Left ventricle myocardium inferior (tissue), 1 donor: ENCODE data around the gene PIK3R3. TPM values are rescaled to one million over a fixed set of nuclear protein-coding genes. Genes with fewer than 3 reads are reported as not detected.

Experiments used
- DNase-seq: peaks from one replicate; pipeline ENCODE4 v3.0.0-alpha.2; 2020
- H3K27ac ChIP-seq: fragments of 200-600 bp; replicated peaks from 2 replicates; pipeline ENCODE4 v1.8.0; 2021
- H3K27me3 ChIP-seq: fragments of 200-600 bp; 2 replicates; pipeline ENCODE4 v1.8.0; 2021; ENCODE audit warnings: low read depth
- H3K36me3 ChIP-seq: fragments of 200-600 bp; 2 replicates; pipeline ENCODE4 v1.8.0; 2021
- H3K4me1 ChIP-seq: fragments of 200-600 bp; 2 replicates; pipeline ENCODE4 v1.8.0; 2021
- H3K4me3 ChIP-seq: fragments of 200-600 bp; 2 replicates; pipeline ENCODE4 v1.8.0; 2021; ENCODE audit warnings: mild to moderate bottlenecking, moderate library complexity
- H3K9me3 ChIP-seq: fragments of 200-600 bp; replicated peaks from 2 replicates; pipeline ENCODE4 v1.8.0; 2021
- CTCF ChIP-seq: fragments of 200-600 bp; IDR thresholded peaks from 2 replicates; pipeline ENCODE4 v1.8.0; 2021; ENCODE audit warnings: antibody characterized with exemption, mild to moderate bottlenecking, borderline replicate concordance
- intact Hi-C: fragments of 100-400 bp; cut with micrococcal nuclease; formaldehyde crosslinking; loops from one replicate; pipeline ENCODE4 v1.11.0; 2022
- total RNA-seq: library from RNA; stranded (reverse); fragmentation: NEBNext Ultra II Directional; extraction: Animal tissue kit (Norgen Biotek cat#: 25700); gene quantifications from one replicate; pipeline ENCODE4 v1.2.1, GENCODE V29; 2021
- donor health status: DM: no; HTN: yes; CAD: no; lungs with severe emphysema.

The PIK3R3 gene
- total RNA-seq, 1 donor from 2014 or later = 32.7 TPM

- Histone ChIP-seq H3K4me1 (peaks cover 57% of the 10 kb centered on the region), H3K4me3 (no peak overlapping the region), H3K27me3 (no peaks in the 10 kb centered on the region), H3K9me3 (no peaks in the 10 kb centered on the region), H3K27ac (peak overlapping the region; percentile 89), H3K36me3 (peaks cover 54% of the 10 kb centered on the region)
- TF ChIP-seq CTCF = no peak
- intact Hi-C loops = no loop called here
- DNase-seq = no peak
Observed at GRCh38 chr1:46030074-46030870, 102.2 kb downstream of the PIK3R3 start.

- Histone ChIP-seq H3K9me3 (no peaks in the 10 kb centered on the region), H3K36me3 (peaks cover 69% of the 10 kb centered on the region), H3K4me3 (no peak overlapping the region), H3K4me1 (peaks cover 54% of the 10 kb centered on the region), H3K27ac (peak overlapping the region; percentile 89), H3K27me3 (no peaks in the 10 kb centered on the region)
- no peak for TF ChIP-seq CTCF
- DNase-seq = peak; percentile 51
- intact Hi-C loops = no loop called here
Observed at GRCh38 chr1:46027788-46028573, 104.4 kb downstream of the PIK3R3 start.

GRCh38 chr1:46026531-46026930 is 105.9 kb downstream of the PIK3R3 start:
- Histone ChIP-seq H3K27ac (peak overlapping the region; percentile 89), H3K27me3 (no peaks in the 10 kb centered on the region), H3K36me3 (peaks cover 67% of the 10 kb centered on the region), H3K4me3 (no peak overlapping the region), H3K9me3 (no peaks in the 10 kb centered on the region), H3K4me1 (peaks cover 59% of the 10 kb centered on the region)
- intact Hi-C loops = no loop called here
- no peak for TF ChIP-seq CTCF
- DNase-seq = no peak

GRCh38 chr1:46021046-46021996 is 111.1 kb downstream of the PIK3R3 start:
- Histone ChIP-seq H3K27ac (peak overlapping the region; percentile 70), H3K36me3 (peaks cover 38% of the 10 kb centered on the region), H3K9me3 (no peaks in the 10 kb centered on the region), H3K4me3 (no peak overlapping the region), H3K27me3 (no peaks in the 10 kb centered on the region), H3K4me1 (peaks cover 60% of the 10 kb centered on the region)
- TF ChIP-seq CTCF = no peak
- no peak for DNase-seq
- intact Hi-C loops = no loop called here

GRCh38 chr1:46020010-46020409 is 112.4 kb downstream of the PIK3R3 start:
- no peak for DNase-seq
- Histone ChIP-seq H3K9me3 (no peaks in the 10 kb centered on the region), H3K27ac (peak overlapping the region; percentile 70), H3K4me3 (no peak overlapping the region), H3K27me3 (no peaks in the 10 kb centered on the region), H3K36me3 (peaks cover 32% of the 10 kb centered on the region), H3K4me1 (peaks cover 47% of the 10 kb centered on the region)
- no peak for TF ChIP-seq CTCF
- intact Hi-C loops = no loop called here
